ENCODE results near the gene EPS8. TPM values are rescaled to one million over a fixed set of nuclear protein-coding genes. Genes with fewer than 3 reads are reported as not detected.

The EPS8 gene
- total RNA-seq, 1 experiment from 2014 or later = 85.3 TPM

DNA sequence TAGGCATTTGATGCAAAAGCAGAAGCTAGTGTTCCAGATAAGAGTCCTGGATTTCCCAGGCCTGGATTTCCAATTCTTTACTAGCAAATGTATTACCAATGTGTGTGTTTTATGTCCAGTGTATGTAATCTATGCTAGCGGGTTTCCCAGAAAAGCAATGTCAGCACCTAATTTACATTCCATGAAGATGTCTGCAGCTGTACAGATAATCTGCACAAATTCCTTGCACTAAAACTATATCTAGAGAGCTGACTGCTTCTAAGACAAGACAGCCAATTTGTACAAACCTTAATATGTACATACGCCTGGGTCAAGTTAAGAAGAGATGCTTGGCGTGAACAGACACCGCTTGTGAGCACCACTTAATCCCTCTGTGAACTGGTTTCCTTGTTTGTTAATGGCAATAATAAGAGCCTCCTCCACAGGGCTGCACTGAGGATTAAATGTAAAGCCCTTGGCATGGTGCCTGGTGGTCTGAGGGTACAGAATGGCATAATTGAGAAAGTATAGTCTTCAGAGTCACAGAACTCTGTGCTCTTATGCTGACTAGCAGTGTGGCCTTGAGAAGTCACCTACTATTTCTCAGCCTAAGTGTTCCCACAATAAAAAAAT lies 185.6 kb downstream of the EPS8 start:
- H3K27ac Mint-ChIP-seq (ENCODE audit: low read depth, unreplicated experiment) = no peak overlapping the region
- no TSS peak for BruUV-seq (replicated peaks)
- no peak overlapping the region for H3K4me3 Mint-ChIP-seq (ENCODE audit: unreplicated experiment)
- H3K9me3 Mint-ChIP-seq (ENCODE audit: unreplicated experiment) = no peaks in the 10 kb centered on the region
- DNase-seq (ENCODE audit: unreplicated experiment) = no peak
- ChIA-PET CTCF (interaction anchor here (1.2 to 2.6 kb wide), 3 partner anchors 13 to 254 kb away, joined by 4 to 8 read pairs (median 6); no protein-coding TSS in a partner anchor), POLR2A (interaction anchor here (0.7 kb wide), 1 partner anchor 24 kb away, joined by 3 read pairs; no protein-coding TSS in a partner anchor)
- intact Hi-C loops (cut with micrococcal nuclease) = no loop called here
- H3K36me3 Mint-ChIP-seq (ENCODE audit: insufficient read depth, unreplicated experiment) = no peaks in the 10 kb centered on the region
- TF ChIP-seq, protein P1, sequence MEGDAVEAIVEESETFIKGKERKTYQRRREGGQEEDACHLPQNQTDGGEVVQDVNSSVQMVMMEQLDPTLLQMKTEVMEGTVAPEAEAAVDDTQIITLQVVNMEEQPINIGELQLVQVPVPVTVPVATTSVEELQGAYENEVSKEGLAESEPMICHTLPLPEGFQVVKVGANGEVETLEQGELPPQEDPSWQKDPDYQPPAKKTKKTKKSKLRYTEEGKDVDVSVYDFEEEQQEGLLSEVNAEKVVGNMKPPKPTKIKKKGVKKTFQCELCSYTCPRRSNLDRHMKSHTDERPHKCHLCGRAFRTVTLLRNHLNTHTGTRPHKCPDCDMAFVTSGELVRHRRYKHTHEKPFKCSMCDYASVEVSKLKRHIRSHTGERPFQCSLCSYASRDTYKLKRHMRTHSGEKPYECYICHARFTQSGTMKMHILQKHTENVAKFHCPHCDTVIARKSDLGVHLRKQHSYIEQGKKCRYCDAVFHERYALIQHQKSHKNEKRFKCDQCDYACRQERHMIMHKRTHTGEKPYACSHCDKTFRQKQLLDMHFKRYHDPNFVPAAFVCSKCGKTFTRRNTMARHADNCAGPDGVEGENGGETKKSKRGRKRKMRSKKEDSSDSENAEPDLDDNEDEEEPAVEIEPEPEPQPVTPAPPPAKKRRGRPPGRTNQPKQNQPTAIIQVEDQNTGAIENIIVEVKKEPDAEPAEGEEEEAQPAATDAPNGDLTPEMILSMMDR (IDR thresholded peaks at IDR 0.05; ENCODE audit: unreplicated experiment) = no peak
- H3K4me1 Mint-ChIP-seq (ENCODE audit: insufficient read depth, unreplicated experiment) = peaks cover 28% of the 10 kb centered on the region
- no peaks in the 10 kb centered on the region for H3K27me3 Mint-ChIP-seq (ENCODE audit: insufficient read depth, unreplicated experiment)

DNA sequence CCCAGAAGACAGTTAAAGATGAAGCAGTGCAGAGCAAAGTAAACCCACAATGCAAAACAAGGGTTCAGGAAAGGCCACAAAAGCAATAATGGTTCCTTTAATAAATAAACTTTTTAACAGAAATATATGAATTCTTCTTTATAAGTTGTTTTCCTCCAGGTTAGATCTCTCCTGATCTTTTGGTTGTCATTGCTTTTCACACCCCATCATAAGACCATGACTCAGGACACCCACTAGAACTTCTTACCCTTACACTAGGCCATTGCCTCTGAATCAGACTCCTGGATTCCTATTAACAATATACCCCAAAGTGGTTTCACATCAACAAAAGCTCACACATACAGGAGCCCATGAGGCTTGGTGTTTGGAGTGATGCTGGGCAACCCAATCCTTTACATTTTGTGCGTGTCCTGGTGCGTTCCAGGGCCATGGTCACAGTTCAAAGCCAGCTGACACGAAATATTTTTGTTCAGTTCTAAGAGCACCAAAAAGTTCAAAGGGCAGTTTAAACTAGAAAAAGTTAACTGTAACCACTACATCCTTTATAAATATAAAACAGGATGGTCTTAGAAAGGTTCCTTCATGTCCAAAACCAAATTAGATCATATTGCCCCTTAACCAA lies 187.0 kb downstream of the EPS8 start:
- Mint-ChIP-seq H3K36me3 (ENCODE audit: insufficient read depth, unreplicated experiment) (no peaks in the 10 kb centered on the region), H3K9me3 (ENCODE audit: unreplicated experiment) (no peaks in the 10 kb centered on the region), H3K27me3 (ENCODE audit: insufficient read depth, unreplicated experiment) (no peaks in the 10 kb centered on the region), H3K27ac (ENCODE audit: low read depth, unreplicated experiment) (peak overlapping the region; percentile 11), H3K4me3 (ENCODE audit: unreplicated experiment) (no peak overlapping the region), H3K4me1 (ENCODE audit: insufficient read depth, unreplicated experiment) (peaks cover 28% of the 10 kb centered on the region)
- BruUV-seq (replicated peaks) = no TSS peak
- intact Hi-C loops (cut with micrococcal nuclease) = no loop called here
- DNase-seq (ENCODE audit: unreplicated experiment) = no peak
- TF ChIP-seq, protein P1 (IDR thresholded peaks at IDR 0.05; ENCODE audit: unreplicated experiment) = no peak
- ChIA-PET CTCF (interaction anchor here (1.2 to 1.5 kb wide), 2 partner anchors 12 to 124 kb away, joined by 4 to 8 read pairs; no protein-coding TSS in a partner anchor), POLR2A (no interaction called here)

DNA sequence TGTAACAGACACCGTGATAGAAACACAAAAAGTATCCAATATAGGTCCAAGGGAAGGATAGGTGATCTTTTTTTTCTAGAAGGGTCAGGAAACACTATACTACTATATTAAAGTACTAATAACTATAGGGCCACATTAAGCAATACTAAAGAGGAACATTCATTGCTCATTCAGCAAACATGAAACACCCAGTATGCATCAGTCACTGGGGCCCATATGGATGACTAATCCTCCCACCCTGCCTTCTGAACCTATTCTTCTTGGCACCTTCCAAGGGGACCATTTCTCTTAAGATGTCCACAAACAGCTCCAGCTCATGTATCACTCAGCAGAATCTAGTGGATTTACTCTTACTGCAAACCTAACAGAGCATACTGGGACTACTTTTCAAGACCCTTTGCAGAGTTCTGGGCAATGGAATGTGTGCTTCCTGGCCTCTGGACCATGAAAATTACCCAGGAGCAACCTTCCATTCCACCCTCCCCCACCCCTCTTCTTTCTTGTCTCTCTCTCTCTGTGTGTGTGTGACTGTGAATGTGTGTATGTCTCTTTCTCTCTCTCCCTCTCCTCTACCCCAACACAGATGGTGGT lies 187.9 kb downstream of the EPS8 start:
- TF ChIP-seq, protein P1 (IDR thresholded peaks at IDR 0.05; ENCODE audit: unreplicated experiment) = no peak
- Mint-ChIP-seq H3K27ac (ENCODE audit: low read depth, unreplicated experiment) (peak overlapping the region; percentile 11), H3K36me3 (ENCODE audit: insufficient read depth, unreplicated experiment) (no peaks in the 10 kb centered on the region), H3K27me3 (ENCODE audit: insufficient read depth, unreplicated experiment) (no peaks in the 10 kb centered on the region), H3K9me3 (ENCODE audit: unreplicated experiment) (no peaks in the 10 kb centered on the region), H3K4me3 (ENCODE audit: unreplicated experiment) (no peak overlapping the region), H3K4me1 (ENCODE audit: insufficient read depth, unreplicated experiment) (peaks cover 28% of the 10 kb centered on the region)
- CTCF ChIA-PET = no interaction called here
- peak; percentile 94 for DNase-seq (ENCODE audit: unreplicated experiment)
- POLR2A ChIA-PET = interaction anchor here (1.0 kb wide), 2 partner anchors 8 to 61 kb away, joined by 3 to 4 read pairs; no protein-coding TSS in a partner anchor
- no TSS peak for BruUV-seq (replicated peaks)
- intact Hi-C loops (cut with micrococcal nuclease) = loop anchor here (2.0 kb wide), 1 partner anchor 27 kb away; no protein-coding TSS in a partner anchor

DNA sequence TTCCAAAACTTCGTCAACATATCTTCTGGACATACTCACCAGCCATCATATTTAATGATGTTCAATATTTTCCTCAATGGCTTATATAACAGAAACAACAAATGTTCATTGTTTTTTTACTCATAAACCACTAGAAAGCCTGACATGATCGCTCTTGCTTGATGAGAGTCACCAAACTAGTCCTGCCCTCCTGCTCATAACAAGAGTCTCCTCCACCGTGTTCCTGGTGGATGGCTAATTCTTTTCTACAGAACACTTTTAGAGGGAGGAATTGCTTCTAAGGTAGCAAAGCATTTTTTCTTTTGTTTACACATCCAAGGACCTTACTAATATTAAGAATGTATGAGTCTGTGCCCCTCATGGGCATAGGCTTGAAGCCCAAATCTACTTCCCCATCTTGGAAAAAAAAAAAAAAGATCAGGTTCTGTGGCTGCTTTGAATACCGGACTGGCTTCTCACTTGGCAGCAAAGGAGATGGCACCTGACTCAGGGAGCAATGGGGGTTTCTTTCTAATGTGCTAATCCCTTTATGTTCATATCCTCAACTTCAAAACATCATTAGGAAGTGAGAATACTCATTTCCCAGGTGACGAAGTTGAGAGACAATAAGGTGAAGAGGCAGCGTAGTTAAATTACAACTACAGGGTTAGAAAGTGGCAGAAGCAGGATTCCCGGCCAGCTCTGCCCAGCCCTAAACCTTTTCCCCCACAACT lies 188.8 kb downstream of the EPS8 start:
- peak; percentile 5 for DNase-seq (ENCODE audit: unreplicated experiment)
- intact Hi-C loops (cut with micrococcal nuclease) = loop anchor here (2.0 kb wide), 1 partner anchor 28 kb away; no protein-coding TSS in a partner anchor
- Mint-ChIP-seq H3K4me1 (ENCODE audit: insufficient read depth, unreplicated experiment) (peaks cover 28% of the 10 kb centered on the region), H3K27ac (ENCODE audit: low read depth, unreplicated experiment) (peak overlapping the region; percentile 11), H3K36me3 (ENCODE audit: insufficient read depth, unreplicated experiment) (no peaks in the 10 kb centered on the region), H3K27me3 (ENCODE audit: insufficient read depth, unreplicated experiment) (no peaks in the 10 kb centered on the region), H3K9me3 (ENCODE audit: unreplicated experiment) (no peaks in the 10 kb centered on the region), H3K4me3 (ENCODE audit: unreplicated experiment) (no peak overlapping the region)
- no TSS peak for BruUV-seq (replicated peaks)
- ChIA-PET CTCF (no interaction called here), POLR2A (interaction anchor here (1.0 to 1.2 kb wide), 2 partner anchors 62 to 126 kb away, joined by 3 to 4 read pairs; no protein-coding TSS in a partner anchor)
- TF ChIP-seq, protein P1 (IDR thresholded peaks at IDR 0.05; ENCODE audit: unreplicated experiment) = no peak

All from MCF 10A (cell line).